HG03060 (cell line): ENCODE data around the gene METRNL.
"Not testable (repeated sequence)": the region's sequence is repeated elsewhere in the genome, so short reads cannot be mapped to it uniquely, and the experiment has no call there.

Experiments used
- ATAC-seq: cut with Tn5 transposase; IDR thresholded peaks from one replicate; pipeline ENCODE4 v1.9.1; 2021; ENCODE audit warnings: low read depth, moderate number of reproducible peaks; ENCODE audit not compliant: unreplicated experiment

METRNL gene

GRCh38 chr17:83051396-83052240 is 27.8 kb upstream of the METRNL start:
- peak; percentile 61 for ATAC-seq

GRCh38 chr17:83052241-83052564 is 27.2 kb upstream of the METRNL start:
- no peak for ATAC-seq

DNA sequence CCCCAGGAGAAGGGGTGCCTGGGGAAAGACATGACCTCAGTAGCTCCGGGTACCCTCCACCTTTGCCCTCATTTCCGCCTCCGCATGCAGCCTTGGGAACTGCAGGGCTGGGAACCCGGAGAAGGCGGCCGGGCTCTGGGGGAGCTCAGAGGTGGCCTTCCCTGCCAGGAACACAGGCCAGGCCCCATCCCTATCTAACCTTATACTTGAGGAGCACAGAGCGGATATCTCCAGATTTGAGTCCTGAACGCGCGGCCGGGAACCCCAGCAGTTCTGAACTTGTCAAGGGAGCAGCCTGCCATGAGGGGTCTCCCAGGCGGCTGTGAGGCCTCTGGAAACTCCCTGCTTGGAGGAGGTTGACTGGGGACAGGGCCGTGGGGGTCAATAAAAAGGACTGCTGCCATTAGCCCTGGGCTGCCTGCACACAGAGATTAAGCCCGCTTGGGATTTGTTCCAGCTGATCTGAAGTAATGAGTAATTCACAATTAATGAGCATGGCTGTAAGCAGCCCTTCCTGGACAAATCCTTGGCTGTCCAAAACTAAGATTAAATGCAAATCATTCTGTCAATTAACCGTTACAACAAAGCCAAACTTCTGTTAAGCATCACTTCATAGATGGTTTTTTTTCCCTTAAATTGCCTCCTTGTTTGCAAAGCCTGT is 26.3 kb upstream of the METRNL start:
- no peak for ATAC-seq

GRCh38 chr17:83053739-83054451 is 25.5 kb upstream of the METRNL start:
- no peak for ATAC-seq

DNA sequence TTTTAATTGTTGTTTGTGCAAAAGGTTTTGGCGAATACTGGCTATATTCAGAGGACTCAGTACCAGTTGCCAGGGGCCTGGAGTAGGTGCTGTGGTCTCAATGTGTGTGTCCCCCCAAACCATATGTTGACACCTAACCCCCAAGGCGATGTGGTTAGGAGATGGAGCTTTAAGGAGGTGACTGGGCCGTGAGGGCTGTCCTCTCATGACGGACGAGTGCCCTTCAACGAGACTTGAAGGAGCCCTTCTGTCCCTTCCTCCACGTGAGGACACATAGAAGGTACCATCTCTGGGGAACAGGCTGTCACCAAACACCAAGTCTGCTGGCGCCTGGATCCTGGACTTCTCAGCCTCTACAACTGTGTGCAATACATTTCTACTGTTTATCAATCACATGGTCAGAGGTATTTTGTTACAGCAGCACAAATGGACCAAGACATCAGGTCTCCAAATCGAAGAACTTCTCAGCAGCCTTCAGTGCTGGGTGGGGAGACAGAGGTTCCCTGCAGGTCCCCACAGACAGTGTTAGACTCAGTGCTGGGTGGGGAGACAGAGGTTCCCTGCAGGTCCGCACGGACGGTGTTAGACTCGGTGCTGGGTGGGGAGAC is 24.8 kb upstream of the METRNL start:
- ATAC-seq: no peak

- not testable (repeated sequence) for ATAC-seq
These were observed 24.2 kb upstream of the METRNL start for GRCh38 chr17:83055176-83055575.

DNA sequence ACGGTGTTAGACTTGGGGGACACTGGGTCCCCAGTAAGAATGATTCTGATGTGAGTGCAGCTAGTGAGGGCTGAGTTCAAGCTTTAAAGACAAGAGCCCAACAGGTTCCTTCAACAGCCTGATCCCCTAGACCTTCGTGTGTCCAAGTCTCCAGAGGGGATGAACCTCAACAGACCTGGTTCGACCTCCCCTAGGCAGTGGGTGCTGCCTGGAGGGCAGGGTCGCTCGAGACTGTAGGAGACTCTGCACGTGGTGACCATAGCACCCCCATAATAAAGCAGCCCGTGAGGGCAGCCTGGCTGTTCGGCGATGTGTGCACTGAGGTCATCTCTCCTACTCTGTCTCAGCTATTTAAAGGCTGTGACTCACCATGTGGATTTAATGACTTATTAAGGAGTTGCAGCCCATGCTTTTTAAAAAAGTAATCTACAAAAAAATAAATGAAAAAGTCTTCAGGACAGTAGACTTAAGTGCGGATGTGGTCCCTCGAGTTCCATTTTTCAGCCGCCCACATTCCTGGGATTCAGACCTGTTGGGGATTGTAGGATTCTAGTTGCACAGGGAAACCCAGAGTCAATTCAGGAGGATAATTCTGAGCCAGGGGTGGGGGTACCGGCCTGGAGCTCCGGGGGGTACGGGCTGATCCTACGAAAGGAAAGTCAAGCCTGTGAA is 23.4 kb upstream of the METRNL start:
- no peak for ATAC-seq

DNA sequence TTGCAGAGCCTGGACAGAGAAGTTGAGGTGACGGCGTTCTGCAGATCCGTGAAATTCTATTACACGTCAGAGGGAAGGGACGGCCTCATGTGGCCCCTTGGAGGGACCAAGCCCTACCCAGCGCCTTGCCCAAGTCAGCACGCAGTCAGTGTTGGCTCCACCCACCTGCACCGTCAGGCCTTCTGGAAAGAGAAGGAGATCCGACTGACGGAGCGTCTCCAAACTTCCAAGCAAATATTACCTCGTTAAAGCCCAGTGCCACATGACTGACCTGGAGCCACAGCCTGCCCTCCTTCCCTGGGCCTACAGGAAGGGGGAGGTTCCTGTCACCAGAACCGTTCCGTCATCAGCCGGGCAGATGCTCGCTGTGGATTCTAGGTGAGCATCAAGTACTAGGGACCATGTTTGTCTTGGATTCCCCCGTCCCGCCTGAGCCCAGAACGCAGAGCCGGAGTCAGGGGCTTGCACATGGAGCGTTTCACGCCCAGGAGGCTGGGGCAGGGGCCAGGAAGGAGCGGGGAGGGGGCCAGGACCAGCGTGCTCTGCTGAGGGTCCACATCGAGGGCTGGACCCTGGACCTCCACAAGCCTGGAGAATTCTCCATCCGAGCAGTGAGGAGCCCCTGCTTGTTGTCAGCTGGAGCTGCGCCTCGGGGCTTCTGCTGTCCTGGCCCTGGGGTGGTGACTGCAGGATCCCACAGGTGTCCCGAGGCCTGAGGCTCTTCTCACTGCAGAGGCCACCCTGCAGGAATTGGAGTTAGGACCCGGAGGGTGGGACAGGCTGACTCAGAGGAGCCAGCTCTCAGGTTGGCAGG is 22.6 kb upstream of the METRNL start:
- no peak for ATAC-seq

DNA sequence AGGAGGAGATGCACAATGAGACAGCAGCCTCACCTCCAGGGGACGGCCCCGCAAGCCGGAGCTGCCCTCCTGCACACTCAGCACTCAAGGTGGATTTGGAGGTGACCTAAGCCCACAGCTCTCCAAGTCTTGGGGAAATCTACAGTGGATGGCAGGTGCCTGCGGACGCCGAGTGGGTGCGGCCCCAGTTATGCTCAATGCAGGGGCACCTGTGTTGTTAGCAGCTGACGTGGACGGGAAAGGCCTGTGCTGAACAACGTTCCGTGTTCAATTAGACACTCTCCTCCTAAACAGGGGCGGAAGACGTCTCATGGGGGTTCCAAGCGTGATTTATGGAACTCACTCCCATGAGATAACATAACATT is 22.0 kb upstream of the METRNL start:
- ATAC-seq: no peak

DNA sequence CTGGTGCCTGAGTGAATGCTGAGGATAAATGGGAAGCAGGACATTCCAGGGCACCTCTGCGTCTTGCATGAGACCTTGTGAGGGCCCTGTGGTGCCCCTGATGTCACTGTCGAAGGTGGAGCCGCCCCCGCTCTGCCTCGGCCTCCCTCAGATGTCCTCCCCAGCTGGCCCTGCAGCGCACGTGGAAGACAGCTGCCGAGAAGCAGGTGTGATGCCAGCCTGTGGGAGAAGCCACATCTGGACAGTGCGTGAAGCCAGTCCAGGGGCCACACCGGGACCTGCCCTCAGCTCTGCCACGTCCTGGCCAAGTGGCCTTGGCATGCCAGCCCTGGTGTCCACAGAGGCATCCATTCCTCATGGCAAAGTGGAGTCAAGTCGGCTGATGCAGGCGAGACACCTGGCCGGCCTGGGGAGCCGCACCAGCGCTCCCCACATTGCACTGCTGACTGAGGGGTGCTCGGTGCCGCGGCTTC is 21.6 kb upstream of the METRNL start:
- no peak for ATAC-seq

DNA sequence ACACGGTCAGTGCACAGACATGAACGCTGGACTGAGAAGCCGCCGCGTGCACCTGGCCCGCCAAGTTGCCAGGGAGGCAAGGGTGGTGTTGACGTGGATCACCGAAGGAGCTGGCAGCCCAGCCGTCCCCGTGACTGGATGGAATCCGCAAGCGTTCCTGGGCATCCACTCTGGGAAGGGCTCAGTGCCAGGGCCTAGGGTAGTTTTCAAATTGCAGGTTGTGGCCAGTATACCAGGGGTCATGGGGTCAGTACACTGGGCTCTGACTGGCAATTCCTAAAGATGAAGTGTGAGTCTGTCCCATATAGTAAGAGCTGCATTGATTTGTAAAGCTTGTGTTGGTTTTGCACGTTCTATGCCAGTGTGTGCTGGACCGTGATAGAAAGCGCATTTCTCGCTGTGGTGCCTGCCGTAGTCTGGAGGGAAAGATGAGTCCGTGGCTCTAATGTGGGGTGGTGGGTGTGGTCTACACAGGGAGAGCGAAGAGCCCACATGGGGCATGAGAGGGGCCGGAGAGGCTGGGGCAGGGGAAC is 21.1 kb upstream of the METRNL start:
- ATAC-seq: no peak

GRCh38 chr17:83061586-83061985 is 17.8 kb upstream of the METRNL start:
- no peak for ATAC-seq

- no peak for ATAC-seq
These were observed 17.2 kb upstream of the METRNL start for GRCh38 chr17:83062011-83062817.

DNA sequence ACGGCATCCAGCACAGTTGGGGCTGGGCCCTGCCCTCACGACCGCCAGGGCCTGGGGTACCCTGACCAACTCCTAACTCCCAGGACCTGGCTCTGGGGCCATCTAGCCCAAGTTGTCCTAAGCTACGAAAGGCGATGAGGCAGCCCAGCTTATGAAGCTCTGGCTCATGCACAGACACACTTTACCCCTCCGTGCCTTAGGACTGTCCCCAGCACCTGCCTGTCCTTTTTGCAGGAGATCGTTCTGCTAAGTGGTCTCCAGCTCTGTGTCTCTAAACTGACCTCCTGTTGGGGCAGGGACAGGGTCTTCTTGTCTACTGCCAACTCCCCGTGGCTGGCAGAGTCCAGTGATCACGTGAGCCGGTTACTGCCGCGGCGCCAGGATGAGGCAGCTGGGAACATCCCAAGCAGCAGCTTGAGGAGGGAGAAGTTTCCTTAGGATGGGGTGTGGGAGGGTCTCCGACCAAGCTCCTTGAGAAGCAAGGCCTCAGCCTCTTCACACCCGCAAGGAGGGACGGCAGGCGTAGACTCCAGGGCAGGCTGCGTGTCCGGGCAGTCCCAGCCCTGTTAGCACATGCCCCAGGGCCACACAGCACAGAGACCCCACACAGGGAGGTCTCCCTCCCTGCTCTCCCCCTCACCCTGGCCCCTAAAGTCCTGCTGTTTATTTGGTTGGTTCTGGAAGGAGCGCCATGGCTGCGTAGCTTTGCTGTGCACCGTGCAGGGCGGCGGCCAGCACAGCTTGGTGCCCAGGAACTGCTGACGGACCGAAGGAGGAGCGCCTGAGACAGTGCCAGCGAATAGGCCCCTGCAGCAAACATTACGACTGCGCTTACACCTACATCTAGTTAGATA is 16.4 kb upstream of the METRNL start:
- no peak for ATAC-seq

DNA sequence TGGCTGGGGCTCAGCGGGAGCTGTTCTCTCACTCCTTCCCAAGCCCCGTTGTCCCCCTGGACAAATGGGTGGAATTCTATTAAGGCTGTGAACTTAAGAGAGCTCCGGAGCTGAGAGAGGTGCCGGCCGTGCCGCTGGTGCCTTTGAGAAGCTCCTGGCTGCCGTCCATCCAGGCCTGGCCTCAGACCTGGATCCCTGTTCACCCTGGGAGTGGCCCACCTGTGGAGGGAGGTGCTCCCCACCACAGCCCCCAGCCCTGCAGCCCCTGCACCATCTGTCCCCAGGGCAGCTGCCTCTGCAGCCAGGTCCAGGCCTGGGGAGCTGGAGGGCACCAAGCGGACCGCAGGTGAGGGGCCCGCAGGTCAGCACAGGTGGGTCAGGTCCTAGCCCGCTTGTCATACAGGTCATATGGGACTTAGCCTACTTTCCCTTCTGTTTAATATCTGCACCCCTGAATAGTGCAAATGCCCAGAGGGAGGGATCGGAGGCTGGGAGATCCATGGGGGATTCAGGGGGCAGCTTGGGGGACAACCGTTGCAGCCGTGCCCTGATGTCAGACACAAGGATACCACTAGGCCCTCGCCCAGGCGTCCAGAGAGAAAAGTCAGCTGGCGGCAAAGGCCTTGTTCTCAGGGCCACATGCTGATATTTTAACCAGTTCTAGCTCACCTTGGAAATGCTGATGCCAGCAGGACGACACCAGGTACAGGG is 15.2 kb upstream of the METRNL start:
- no peak for ATAC-seq

GRCh38 chr17:83064732-83065659 is 14.4 kb upstream of the METRNL start:
- ATAC-seq: no peak
